GM13977 (cell line): ENCODE results near the gene PROK1.

Experiments used
- DNase-seq: peaks from one replicate; pipeline ENCODE4 v3.0.0; 2012; ENCODE audit warnings: low spot score
- in situ Hi-C: fragments of 300-500 bp; cut with MboI; formaldehyde crosslinking; loops from one replicate; pipeline ENCODE4 v1.12.0; 2022; ENCODE audit warnings: low sequenced_read_pairs, low pct_unique_long_range_greater_than_20kb, mixed read lengths, inconsistent platforms; ENCODE audit not compliant: unreplicated experiment
- TF ChIP-seq, protein P1 (sequence below): IDR thresholded peaks from 2 replicates; pipeline ENCODE4 v1.5.1; 2012; ENCODE audit warnings: mild to moderate bottlenecking, control low read depth; ENCODE audit not compliant: insufficient read depth; ENCODE audit errors: extremely low read depth, missing control alignments

Gene PROK1

DNA sequence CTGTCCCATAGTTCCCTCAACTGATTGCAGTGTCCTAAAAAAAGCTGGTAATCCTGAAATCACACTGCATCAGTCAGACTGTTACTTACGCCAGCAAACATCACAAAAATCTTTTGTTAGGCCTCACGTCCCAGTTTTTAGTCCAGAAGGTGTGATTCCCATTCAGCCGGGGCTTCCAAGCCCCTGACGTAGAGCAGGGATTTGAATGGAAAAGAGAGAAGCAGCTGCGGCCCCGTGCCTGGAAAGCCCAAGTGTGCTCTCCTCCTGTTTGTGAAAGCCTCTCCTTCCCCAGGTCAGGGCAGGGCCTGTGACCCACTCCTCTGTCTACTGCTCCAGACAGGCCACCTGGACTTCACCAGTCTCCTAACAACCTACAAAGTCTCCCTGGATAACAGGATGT is 47.3 kb downstream of the PROK1 start:
- DNase-seq: no peak
- TF ChIP-seq, protein P1, sequence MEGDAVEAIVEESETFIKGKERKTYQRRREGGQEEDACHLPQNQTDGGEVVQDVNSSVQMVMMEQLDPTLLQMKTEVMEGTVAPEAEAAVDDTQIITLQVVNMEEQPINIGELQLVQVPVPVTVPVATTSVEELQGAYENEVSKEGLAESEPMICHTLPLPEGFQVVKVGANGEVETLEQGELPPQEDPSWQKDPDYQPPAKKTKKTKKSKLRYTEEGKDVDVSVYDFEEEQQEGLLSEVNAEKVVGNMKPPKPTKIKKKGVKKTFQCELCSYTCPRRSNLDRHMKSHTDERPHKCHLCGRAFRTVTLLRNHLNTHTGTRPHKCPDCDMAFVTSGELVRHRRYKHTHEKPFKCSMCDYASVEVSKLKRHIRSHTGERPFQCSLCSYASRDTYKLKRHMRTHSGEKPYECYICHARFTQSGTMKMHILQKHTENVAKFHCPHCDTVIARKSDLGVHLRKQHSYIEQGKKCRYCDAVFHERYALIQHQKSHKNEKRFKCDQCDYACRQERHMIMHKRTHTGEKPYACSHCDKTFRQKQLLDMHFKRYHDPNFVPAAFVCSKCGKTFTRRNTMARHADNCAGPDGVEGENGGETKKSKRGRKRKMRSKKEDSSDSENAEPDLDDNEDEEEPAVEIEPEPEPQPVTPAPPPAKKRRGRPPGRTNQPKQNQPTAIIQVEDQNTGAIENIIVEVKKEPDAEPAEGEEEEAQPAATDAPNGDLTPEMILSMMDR: no peak
- in situ Hi-C loops: no loop called here

DNA sequence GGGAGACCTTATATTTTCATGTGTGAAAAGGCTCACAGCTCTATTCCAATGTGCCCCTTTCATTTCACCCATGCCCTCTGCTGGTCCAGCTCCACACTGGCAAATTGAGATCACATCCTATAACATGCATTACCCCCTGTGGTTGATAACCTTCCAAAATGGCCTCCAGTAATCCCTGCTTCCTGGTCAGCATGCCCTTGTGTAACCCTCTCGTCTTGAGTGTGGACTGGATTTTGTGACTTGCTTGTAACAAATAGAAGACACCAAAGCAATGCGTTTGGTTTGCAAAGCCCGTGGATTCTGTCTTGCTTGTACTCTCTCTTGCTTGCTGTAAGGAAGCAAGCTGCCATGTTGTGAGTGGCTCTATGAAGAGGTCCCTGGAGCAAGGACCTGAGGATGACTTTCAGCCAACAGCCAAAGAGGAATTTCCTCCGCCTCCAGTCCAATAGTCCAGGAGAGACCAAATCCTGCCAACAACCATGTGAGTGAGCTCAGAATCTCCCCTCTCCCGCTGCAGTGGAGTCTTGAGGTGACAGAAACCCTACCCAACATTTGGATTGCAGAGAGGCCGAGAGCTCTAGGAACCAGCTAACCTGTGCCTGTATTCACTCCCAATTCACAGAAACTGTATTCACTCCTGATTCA is 50.7 kb downstream of the PROK1 start:
- in situ Hi-C loops: no loop called here
- TF ChIP-seq, protein P1: no peak
- DNase-seq: no peak

DNA sequence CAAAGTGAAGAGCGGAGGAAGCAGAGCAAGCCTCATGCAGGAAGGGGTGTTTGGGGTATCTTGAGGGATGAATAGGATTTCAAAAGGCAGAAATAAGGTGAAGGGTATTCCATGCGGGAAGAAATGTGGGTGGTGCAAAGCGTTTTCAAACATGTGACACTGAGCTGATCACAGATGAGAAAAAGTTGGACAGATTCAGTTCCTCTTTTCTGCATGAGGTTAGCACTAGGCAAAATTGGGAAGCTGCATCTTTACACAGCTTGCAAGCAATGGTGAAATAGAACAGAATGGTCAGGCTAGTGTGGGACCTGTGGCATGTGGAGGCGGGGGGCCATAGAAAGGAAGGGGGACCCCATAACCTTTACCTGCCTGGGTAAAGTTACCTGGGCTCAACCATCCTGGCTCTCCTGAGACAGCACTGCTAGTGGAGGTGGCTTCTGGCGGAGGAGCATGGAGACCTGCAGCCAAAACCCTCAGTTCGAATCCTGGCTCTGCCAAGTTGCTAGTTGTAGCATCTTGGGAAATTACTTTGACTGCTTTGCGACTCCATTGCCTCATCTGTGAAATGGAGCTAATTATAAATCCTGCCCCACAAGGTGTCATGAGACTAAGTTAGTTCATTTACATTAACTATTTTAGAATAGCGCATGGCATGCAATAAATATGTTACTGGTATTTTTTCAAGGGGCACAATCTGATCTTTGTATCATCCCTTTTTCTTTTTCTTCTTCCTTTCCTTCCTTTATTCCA is 51.6 kb downstream of the PROK1 start:
- no peak for DNase-seq
- TF ChIP-seq, protein P1: no peak
- in situ Hi-C loops: no loop called here

DNA sequence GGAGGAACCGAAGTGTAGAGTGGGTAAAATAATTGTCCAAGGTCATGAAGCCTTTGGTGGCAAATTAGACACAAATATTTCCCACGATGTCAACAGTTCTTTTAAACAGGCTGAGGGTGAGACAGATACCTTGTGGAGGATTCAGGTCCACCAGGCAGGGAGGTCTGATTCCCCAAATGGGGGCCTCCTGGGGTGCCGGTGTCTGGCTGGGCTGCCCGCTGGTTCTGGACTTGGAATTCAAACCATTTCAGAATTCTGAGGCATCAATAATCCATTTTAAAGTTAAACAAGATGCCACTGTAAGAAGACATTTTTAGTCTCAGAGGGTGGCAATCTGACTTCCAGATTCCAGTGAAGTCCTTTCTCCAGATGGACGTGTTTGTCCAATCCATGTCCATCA is 52.5 kb downstream of the PROK1 start:
- no peak for DNase-seq
- in situ Hi-C loops: no loop called here
- TF ChIP-seq, protein P1: no peak

DNA sequence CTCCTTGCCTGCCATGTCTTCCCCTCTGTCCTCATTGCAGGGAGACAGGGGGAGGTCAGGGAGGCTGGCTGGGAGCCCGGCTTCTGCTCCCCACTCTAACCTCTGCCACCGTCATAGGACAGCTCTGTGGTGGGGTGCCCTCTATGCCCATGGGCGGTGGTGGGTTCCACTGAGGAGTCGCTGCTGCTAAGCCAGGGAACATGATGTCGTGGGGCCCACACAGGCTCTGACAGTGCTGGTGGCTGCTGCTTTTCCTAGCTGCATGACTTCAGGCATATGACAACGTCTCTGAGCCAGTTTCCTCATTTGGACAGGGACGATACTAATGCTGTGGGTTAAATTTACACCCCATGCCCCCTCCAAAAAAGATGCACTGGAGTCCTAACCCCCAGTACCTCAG is 53.3 kb downstream of the PROK1 start:
- in situ Hi-C loops: no loop called here
- DNase-seq: no peak
- TF ChIP-seq, protein P1: no peak

DNA sequence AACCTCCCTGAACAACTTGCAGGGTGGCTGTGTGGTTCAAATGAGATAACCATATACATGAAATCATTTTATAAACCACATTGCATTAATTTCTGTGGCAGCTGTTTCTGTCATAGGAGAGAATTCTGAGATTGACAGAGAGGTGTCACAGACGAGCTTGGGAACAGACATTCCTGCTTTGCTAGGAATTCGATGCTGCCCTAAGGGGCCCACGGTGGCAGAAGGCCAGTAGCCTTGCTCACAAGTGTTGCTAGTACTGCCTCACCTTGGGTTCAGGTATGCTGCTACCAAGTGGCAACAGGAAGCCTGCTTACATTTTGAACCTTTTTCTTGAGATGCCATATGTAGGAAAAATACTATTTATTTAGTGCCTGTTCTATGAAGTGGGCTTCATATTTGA is 54.6 kb downstream of the PROK1 start:
- in situ Hi-C loops: no loop called here
- no peak for DNase-seq
- TF ChIP-seq, protein P1: no peak

DNA sequence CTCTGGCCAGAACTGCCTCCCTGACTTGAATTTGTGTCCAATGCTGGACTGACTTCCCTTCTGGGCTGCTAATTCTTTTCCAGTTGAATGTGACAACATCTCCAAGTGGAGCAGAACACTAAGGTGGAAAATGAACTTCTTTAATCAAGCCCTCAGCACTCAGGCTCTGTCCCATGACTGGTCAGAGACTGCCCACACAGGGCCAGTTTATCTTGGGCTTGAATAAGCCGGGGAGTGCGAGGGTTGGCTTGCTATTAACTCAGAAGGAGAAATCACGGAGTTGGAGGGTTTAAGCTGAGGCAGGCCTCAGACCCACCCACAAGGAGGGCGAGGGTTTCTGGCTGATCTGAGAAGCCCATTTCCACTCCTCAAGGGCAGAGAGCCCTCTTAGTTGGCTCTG is 55.6 kb downstream of the PROK1 start:
- DNase-seq: no peak
- in situ Hi-C loops: no loop called here
- TF ChIP-seq, protein P1: no peak
